ENCODE measurements around the gene EZH1. TPM values are rescaled to one million over a fixed set of nuclear protein-coding genes. Genes with fewer than 3 reads are reported as not detected.

Gene EZH1
- 7.8 and 14.7 TPM in 2 replicates for total RNA-seq

DNA sequence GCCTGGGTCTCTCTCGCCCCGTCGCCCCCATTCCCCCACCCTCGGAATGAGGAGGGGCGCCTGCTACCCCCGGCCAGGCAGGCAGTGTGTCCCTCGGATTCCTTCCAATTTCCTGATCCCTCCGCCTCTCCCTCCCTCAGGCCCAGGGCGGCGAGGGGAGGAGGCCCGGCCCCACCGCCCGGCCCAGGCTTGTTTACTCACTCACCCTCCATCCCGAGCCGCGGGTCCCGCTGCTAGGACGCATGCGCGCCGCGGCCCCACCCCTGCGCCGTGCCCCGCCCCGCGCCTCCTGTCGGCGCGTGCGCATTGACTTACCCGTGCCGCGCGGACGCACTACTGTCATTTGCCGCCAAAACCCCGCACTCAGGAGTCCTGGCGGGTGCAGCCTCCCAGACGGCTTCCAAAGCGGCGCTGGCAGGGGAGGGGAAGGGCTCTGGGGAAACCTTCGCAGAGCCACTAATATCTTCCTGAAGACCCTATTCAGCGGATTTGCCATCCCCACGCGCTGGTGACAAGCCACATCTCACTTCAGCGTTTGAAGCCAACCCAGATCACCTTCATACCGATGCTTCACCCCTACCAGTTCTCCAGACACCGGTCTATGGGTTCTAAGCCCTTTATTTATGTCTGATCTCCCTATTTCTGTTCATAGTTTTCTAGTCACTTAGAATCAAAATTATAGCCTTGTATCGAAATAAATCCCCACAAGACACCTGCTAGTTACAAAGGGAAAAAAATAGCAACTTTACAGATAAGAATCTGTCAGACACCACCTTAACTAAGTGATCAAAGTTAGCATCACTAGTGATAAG, at the start of gene EZH1:
TSS of gene EZH1 (minus strand) at position 235 of the 812 bp plus-strand sequence. CDS start 16,099 bp downstream, outside the sequence.

DNA sequence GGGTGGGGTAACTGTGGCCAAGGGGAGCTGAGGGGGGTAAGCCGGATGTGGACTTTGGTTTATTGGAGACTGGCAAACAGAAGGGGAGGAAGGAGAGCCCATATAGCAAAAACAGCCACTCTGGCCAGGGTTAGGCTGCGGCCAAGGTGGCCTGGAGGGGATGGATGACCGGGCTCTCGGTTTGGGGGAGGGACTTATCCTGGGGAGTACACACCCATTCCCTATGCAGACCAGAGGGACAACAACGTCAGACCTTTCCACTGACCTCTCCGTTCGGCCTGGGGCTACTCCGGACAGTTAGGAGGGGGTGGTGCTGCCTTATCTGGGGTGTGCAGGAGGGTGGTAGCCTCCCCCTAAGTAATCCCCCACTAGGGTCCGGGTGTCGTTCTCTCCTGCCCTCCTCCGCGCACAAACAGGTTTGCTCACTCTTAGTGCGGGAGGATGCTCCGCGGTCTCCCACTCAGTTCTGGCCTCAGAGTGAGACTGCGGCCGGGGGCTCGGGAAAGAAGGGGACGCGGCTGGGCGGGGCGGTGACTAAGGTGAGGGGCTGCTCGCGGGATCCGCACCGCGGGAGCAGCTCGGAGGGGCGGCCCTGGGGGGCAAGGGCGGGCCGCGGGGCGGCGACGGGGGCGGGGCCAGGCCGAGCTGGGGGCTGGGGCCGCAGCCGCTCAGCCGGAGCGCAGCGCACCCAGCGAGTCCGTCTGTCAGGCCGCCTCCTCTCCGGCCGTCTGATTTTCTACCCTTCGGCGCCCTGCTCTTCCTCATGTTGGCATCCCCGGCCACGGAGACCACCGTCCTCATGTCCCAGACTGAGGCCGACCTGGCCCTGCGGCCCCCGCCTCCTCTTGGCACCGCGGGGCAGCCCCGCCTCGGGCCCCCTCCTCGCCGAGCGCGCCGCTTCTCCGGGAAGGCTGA, 35.4 kb upstream of the EZH1 start, which contains the start of gene WNK4:
TSS of gene WNK4 (plus strand) at position 675 of the 915 bp plus-strand sequence. CDS start at position 764, 89 bp downstream.

DNA sequence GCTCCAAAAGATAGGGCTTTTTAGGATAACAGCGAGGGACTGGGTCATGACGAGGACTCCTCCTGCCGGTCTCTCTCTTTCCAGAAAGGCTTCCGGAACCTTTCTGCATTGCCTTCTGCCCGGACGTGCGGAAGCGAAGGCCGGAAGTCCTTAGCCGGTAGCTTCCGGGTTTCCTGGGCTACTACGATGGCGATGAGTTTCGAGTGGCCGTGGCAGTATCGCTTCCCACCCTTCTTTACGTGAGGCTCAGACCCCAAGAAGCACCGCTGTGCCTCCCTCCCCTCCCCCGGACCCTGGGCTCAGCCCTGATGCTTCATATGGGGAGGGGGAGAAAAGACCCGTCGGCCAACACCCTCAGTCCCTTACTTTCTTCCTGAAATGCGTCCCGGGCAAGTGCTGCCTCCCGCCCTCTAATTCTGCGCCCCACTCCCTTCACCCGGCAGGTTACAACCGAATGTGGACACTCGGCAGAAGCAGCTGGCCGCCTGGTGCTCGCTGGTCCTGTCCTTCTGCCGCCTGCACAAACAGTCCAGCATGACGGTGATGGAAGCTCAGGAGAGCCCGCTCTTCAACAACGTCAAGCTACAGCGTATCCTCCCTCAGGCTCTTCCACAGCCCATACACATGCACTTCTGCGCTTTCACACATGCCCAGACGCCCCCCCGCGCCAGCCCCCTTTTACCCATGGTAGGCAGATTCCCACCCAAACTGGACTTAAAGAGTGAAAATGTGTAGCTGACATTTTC, 28.6 kb upstream of the EZH1 start, which contains the start of gene VPS25:
TSS of gene VPS25 (plus strand) at position 160 of the 746 bp plus-strand sequence. CDS start at position 187, 27 bp downstream.

DNA sequence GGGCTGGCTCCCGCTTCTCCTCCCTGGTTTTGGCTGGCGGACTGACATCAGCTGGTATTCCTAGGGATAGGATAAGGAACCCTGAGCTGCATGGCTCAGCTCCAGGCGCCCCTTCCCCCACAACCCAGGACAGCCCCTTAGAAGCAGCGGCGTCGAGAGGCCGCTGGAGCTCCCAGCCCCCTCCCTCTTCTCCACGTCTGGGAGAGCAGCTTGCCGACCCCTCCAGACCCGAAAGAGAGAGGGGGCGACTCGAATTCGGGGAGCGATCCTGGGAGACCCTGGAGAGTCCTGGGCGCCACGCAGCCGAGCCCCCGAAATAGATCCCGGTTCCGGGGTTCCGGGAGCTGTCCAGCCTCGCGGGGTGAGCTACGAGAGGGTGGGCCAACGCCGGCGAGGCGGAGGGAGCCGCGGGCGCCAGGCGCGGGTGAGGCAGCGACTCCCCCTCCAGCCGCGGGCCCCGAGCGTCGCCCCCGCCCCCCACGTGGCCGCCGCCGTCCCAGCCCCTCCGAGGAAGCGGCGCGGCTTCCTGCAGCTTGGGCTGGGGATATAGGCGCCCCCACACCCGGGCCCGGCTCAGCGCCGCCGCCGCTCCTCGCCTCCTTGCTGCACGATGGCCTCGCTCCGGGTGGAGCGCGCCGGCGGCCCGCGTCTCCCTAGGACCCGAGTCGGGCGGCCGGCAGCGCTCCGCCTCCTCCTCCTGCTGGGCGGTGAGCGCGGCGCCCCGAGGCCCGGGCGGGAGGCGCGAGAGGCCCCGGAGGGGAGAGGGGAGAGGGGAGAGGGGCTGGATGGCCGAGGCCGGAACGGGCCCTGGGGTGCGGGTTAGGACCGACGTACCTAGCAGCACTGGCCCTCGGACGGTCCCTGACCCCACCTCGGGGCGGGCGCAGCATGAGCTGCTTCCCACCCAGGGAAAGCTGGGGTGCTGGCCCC, 16.1 kb upstream of the EZH1 start, which contains the start of gene RAMP2:
TSS of gene RAMP2 (plus strand) at position 576 of the 930 bp plus-strand sequence. CDS start at position 611, 35 bp downstream.

DNA sequence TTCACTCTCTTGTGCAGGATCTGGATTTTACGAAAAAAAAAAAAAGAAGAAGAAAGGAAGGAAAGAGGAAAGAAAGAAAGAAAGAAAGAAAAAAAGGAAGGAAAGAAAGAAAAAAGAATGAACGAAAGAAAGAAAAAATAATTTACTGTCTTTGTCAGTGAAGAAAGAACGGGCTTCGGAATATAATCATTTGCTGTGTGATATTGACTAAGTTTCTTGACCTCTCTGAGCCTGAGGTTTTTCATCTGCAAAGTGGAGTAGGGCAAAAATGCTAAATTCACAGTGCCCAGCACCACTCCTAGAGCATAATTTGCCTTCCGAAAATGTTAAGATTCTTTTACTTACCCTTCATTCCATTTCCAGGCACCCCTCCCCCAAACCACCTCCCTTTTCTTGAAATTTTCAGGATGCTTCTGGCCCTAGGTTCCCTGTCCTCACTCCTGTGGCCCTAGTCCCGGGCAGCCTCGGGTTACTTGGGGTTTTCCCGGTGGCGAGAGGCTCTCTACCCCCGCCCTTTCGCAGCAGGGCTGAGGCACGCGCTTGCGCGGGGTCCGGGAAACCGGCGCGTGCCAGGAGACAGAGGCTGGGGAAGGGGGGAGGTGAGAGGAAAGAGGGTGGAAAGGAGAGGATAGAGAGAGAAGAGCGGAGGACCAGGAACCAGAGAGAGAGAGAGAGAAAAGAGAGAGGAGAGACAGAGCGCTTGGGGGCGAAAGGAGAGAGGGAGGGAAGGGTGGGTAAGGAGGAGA, 62.7 kb downstream of the EZH1 start, which contains the start of gene CNTNAP1:
TSS of gene CNTNAP1 (plus strand) at position 556 of the 746 bp plus-strand sequence. CDS start 299 bp downstream, outside the sequence.

DNA sequence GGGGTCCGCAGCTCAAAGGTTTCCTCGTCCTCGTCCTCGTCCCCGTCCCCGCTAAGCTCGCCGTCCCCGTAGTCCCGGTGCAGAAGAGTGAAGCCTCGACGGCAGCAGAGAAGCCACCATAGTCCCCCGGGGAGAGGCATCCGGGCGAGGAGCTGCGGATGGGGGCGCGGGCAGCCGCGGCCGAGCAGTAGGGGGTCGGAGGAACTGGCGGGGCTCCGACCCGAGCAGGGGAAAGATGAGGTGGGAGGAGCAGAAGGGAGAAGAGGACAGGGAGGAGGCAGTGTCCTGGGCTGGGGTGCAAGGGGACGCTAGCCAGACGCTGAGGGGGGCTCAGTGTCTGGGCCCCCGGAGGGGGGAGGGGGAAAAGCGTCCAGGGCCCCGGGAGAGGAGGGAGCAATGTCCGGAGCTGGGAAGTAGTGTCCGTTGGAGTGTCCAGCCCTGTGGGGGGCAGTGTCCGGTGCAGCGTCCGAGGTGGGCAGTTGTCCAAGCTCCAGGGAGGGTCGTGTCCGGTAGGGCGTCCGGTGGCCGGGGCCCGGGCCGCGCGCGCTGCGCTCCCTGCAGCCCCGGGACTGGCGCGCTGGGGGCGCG, 68.3 kb downstream of the EZH1 start, which contains the start of gene PLEKHH3:
TSS of gene PLEKHH3 (minus strand) at position 571 of the 588 bp plus-strand sequence. CDS start at position 140, 431 bp downstream.

DNA sequence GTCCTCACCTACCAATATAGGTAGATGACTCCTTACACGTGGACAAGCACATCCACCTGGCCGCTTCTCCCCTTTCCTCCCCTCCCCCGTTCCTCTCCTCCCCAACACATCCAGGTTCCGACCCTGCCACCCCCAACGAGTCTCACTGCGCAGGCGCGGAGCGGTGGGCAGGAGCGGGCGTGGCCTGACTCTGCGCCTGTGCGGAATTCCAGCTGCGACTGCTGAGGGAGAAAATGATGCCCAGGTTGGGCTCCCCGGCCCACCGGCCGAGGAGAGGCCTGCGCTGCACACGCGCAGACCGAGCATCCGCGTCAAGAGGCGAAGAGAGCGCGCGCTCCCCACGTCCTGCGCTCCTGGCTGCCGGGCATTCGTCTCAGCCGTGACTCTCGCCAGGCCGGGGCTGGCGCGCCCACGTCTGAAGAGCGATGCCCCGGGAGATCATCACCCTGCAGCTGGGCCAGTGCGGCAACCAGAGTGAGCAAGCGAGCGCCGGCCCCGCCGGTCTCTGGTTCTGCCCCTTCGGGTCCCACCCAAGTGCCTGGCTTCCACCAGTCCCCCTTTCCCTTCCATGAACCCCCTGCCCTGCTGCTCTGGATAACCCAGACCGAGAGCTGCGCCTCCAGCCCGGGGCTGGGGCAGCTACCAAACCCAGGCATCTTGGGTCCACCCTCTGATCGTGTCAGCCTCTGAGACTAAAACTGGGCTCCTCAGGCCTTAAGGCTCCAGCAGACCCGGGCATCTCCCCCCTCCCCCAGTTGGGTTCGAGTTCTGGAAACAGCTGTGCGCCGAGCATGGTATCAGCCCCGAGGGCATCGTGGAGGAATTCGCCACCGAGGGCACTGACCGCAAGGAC, 85.5 kb downstream of the EZH1 start, which contains the start of gene TUBG2:
TSS of gene TUBG2 (plus strand) at position 206 of the 853 bp plus-strand sequence. CDS start at position 426, 220 bp downstream.

Other genes starting within 250 kb of the EZH1 start
- 15.8 and 16.4 TPM in 2 replicates for gene NAGLU, start 208.8 kb downstream of the EZH1 start, total RNA-seq
- gene HSD17B1, start 192.1 kb downstream of the EZH1 start, total RNA-seq, result 0.63 and 2.8 TPM in 2 replicates
- gene COASY, start 182.9 kb downstream of the EZH1 start, total RNA-seq, result 12.2 and 16.9 TPM in 2 replicates
- 24.9 and 33.0 TPM in 2 replicates for gene MLX, start 177.9 kb downstream of the EZH1 start, total RNA-seq
- gene PSMC3IP, start 167.3 kb downstream of the EZH1 start, total RNA-seq, result 3.9 and 7.3 TPM in 2 replicates
- gene RETREG3, start 135.7 kb downstream of the EZH1 start, total RNA-seq, result 39.9 and 45.7 TPM in 2 replicates
- 29.6 and 30.2 TPM in 2 replicates for gene TUBG1, start 135.4 kb downstream of the EZH1 start, total RNA-seq
- 3.0 and 4.7 TPM in 2 replicates for gene TUBG2, start 85.8 kb downstream of the EZH1 start, total RNA-seq
- 4.6 and 6.5 TPM in 2 replicates for gene PLEKHH3, start 68.0 kb downstream of the EZH1 start, total RNA-seq
- gene CCR10, start 63.2 kb downstream of the EZH1 start, total RNA-seq, result 0.63 and 0.85 TPM in 2 replicates
- 17.1 and 23.8 TPM in 2 replicates for gene CNTNAP1, start 62.5 kb downstream of the EZH1 start, total RNA-seq
- gene RAMP2, start 16.2 kb upstream of the EZH1 start, total RNA-seq, result 2.5 and 2.7 TPM in 2 replicates
- gene VPS25, start 28.4 kb upstream of the EZH1 start, total RNA-seq, result 40.4 and 46.0 TPM in 2 replicates
- gene WNK4, start 35.6 kb upstream of the EZH1 start, total RNA-seq, result 0.63 and 8.1 TPM in 2 replicates
- gene COA3, start 53.7 kb upstream of the EZH1 start, total RNA-seq, result 53.3 and 71.7 TPM in 2 replicates
- gene CNTD1, start 53.8 kb upstream of the EZH1 start, total RNA-seq, result 0.19 TPM in 1 of 2 replicates, not detected in the other
- 161 and 174 TPM in 2 replicates for gene BECN1, start 79.2 kb upstream of the EZH1 start, total RNA-seq
- 86.4 and 101 TPM in 2 replicates for gene PSME3, start 88.4 kb upstream of the EZH1 start, total RNA-seq
- 0.36 and 0.38 TPM in 2 replicates for gene AOC2, start 99.5 kb upstream of the EZH1 start, total RNA-seq
- under 0.01 TPM in 2 replicates for gene AOC3, start 106.2 kb upstream of the EZH1 start, total RNA-seq
- not detected in 2 replicates for gene G6PC1, start 155.8 kb upstream of the EZH1 start, total RNA-seq
- gene AARSD1, start 219.4 kb upstream of the EZH1 start, total RNA-seq, result 25.1 and 26.8 TPM in 2 replicates
- gene PTGES3L, start 235.0 kb upstream of the EZH1 start, total RNA-seq, result 0.09 and 0.18 TPM in 2 replicates
- gene RUNDC1, start 235.5 kb upstream of the EZH1 start, total RNA-seq, result 9.4 and 14.7 TPM in 2 replicates